Nephron (organoid): ENCODE measurements around the gene NEFH.
A peak's percentile ranks its signal among the peaks of the same experiment; 100 is the strongest.
"Not testable (repeated sequence)": the region's sequence is repeated elsewhere in the genome, so short reads cannot be mapped to it uniquely, and the experiment has no call there.

ENCODE experiments used
- H3K27ac Mint-ChIP-seq, 3 experiments: 2 replicates each; pipeline ENCODE4 v1.8.0; 2020; ENCODE audit warnings: mixed read lengths in 3 of 3, mild to moderate bottlenecking in 2 of 3, moderate library complexity in 1 of 3
- H3K27me3 Mint-ChIP-seq: 2 replicates; pipeline ENCODE4 v1.8.0; 2021; ENCODE audit warnings: low read depth, mild to moderate bottlenecking, moderate library complexity, mixed read lengths
- H3K36me3 Mint-ChIP-seq: 2 replicates; pipeline ENCODE4 v1.8.0; 2020; ENCODE audit warnings: low read depth, mixed read lengths
- H3K4me1 Mint-ChIP-seq: 2 replicates; pipeline ENCODE4 v1.8.0; 2020; ENCODE audit warnings: mixed read lengths
- H3K4me3 Mint-ChIP-seq, 3 experiments: 2 replicates each; pipeline ENCODE4 v1.8.0; 2020; ENCODE audit warnings: mild to moderate bottlenecking in 3 of 3, mixed read lengths in 3 of 3, moderate library complexity in 2 of 3
- H3K9me3 Mint-ChIP-seq: 2 replicates; pipeline ENCODE4 v1.8.0; 2020; ENCODE audit warnings: mixed read lengths
- CTCF ChIP-seq, 3 experiments: fragments of 200-600 bp; sonication (generic); IDR thresholded peaks; one replicate each; pipeline ENCODE4 v1.5.0; 2021; ENCODE audit warnings: antibody characterized with exemption in 3 of 3; ENCODE audit not compliant: unreplicated experiment in 3 of 3

NEFH gene

GRCh38 chr22:29479417-29480261, at the start of gene NEFH:
Gene NEFH (plus strand): TSS chr22:29480218. CDS start chr22:29480263, 45 bp downstream.
- Mint-ChIP-seq H3K36me3 (no peaks in the 10 kb centered on the region), H3K9me3 (no peaks in the 10 kb centered on the region), H3K4me3 (peak within 1 kb of the TSS; percentile 78 to 84 (median 81)), H3K27ac (peak within 1 kb of the TSS in 1 of 3 experiments; percentile 24), H3K4me1 (peaks cover 26% of the 10 kb centered on the region), H3K27me3 (peaks cover 63% of the 10 kb centered on the region)
- TF ChIP-seq CTCF (IDR thresholded peaks at IDR 0.05; ENCODE audit: unreplicated experiment in 3 of 3) = no peak

GRCh38 chr22:29431986-29432385, 48.0 kb upstream of the NEFH start:
- no peak overlapping the region for H3K4me3 Mint-ChIP-seq
- TF ChIP-seq CTCF (IDR thresholded peaks at IDR 0.05; ENCODE audit: unreplicated experiment in 3 of 3) = no peak

GRCh38 chr22:29433856-29434255, 46.2 kb upstream of the NEFH start:
- no peaks in the 10 kb centered on the region for H3K36me3 Mint-ChIP-seq

More at GRCh38 chr22:29431986-29432385, 48.0 kb upstream of the NEFH start:
- no peaks in the 10 kb centered on the region for H3K36me3 Mint-ChIP-seq
- peaks cover 12% of the 10 kb centered on the region for H3K4me1 Mint-ChIP-seq
- no peak overlapping the region for H3K27ac Mint-ChIP-seq
- no peaks in the 10 kb centered on the region for H3K27me3 Mint-ChIP-seq
- H3K9me3 Mint-ChIP-seq = no peaks in the 10 kb centered on the region

GRCh38 chr22:29434288-29434687, 45.7 kb upstream of the NEFH start:
- no peaks in the 10 kb centered on the region for H3K9me3 Mint-ChIP-seq
- H3K4me3 Mint-ChIP-seq = peak overlapping the region in 1 of 3 experiments; percentile 65
- H3K27ac Mint-ChIP-seq = peak overlapping the region in 2 of 3 experiments; percentile 66 to 94
- no peaks in the 10 kb centered on the region for H3K27me3 Mint-ChIP-seq
- no peak for TF ChIP-seq CTCF (IDR thresholded peaks at IDR 0.05; ENCODE audit: unreplicated experiment in 3 of 3)
- no peaks in the 10 kb centered on the region for H3K36me3 Mint-ChIP-seq
- H3K4me1 Mint-ChIP-seq = peaks cover 12% of the 10 kb centered on the region

More at GRCh38 chr22:29433856-29434255, 46.2 kb upstream of the NEFH start:
- TF ChIP-seq CTCF (IDR thresholded peaks at IDR 0.05; ENCODE audit: unreplicated experiment in 3 of 3) = no peak
- H3K4me3 Mint-ChIP-seq = peak overlapping the region in 1 of 3 experiments; percentile 65
- peak overlapping the region in 2 of 3 experiments; percentile 66 to 94 for H3K27ac Mint-ChIP-seq
- H3K4me1 Mint-ChIP-seq = peaks cover 12% of the 10 kb centered on the region
- H3K9me3 Mint-ChIP-seq = no peaks in the 10 kb centered on the region
- H3K27me3 Mint-ChIP-seq = no peaks in the 10 kb centered on the region

GRCh38 chr22:29435236-29436136, 44.5 kb upstream of the NEFH start:
- H3K9me3 Mint-ChIP-seq = no peaks in the 10 kb centered on the region
- no peaks in the 10 kb centered on the region for H3K27me3 Mint-ChIP-seq
- peak overlapping the region in 2 of 3 experiments; percentile 2 to 40 for H3K4me3 Mint-ChIP-seq
- no peaks in the 10 kb centered on the region for H3K36me3 Mint-ChIP-seq
- peaks cover 12% of the 10 kb centered on the region for H3K4me1 Mint-ChIP-seq
- H3K27ac Mint-ChIP-seq = peak overlapping the region; percentile 5 to 94 (median 87)
- no peak for TF ChIP-seq CTCF (IDR thresholded peaks at IDR 0.05; ENCODE audit: unreplicated experiment in 3 of 3)

- not testable (repeated sequence) for H3K36me3 Mint-ChIP-seq, H3K9me3 Mint-ChIP-seq, H3K27me3 Mint-ChIP-seq, H3K4me3 Mint-ChIP-seq
- peaks cover 12% of the 10 kb centered on the region for H3K4me1 Mint-ChIP-seq
- H3K27ac Mint-ChIP-seq = peak within 1 kb of the TSS in 1 of 3 experiments; percentile 35
Observed at GRCh38 chr22:29438283-29438682, 41.7 kb upstream of the NEFH start, which contains the start of gene RFPL1. Gene RFPL1 (plus strand): TSS chr22:29438583.
